ENCODE data around the gene AGK.
A peak's percentile ranks its signal among the peaks of the same experiment; 100 is the strongest.

AGK gene

DNA sequence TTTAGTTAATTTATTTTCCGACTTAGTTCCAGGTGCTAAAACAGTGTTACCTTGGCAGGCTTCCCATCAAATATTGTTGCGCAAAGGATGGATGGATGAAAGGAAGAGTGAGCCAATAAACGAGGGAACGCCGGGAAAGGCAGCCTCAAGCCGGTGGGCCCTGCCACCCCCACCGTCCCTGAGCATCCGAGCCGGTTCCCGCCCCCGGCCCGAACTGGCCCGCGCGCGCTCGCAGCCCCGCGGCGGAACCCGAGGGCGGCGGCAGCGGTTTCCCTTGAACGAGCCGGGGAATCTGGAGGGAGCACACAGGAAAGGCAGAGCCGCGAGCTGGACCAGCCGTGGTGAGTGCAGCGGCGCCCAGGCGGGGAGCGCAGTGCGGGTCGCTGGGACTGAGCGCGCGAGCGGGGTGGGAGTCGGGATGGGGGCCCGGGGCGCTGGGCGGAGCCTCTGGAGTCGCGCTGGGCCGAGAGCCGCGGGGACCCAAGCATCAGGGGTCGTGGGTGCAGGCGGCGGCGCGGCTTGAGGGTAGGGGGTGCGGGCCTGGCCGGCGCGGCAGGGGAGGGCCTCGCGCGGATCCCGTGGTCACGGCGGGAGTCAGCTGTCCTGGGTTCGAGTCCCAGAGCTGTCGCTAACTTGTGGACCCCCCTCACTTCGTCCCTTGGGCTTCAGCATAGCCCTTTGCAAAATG, at the start of gene AGK:
Gene AGK (plus strand): TSS at position 317 of the 688 bp plus-strand sequence. CDS start 4,057 bp downstream, outside the sequence.
- peak; percentile 39 for DNase-seq (ENCODE audit: low read depth)
- H3K4me3 ChIP-seq (ENCODE audit: low read depth, low read length), result peak within 1 kb of the TSS; percentile 71

- no peak for DNase-seq (ENCODE audit: low read depth)
- no peak overlapping the region for H3K4me3 ChIP-seq (ENCODE audit: low read depth, low read length)
Measured at GRCh38 chr7:141501451-141501850, 49.8 kb upstream of the AGK start.

DNA sequence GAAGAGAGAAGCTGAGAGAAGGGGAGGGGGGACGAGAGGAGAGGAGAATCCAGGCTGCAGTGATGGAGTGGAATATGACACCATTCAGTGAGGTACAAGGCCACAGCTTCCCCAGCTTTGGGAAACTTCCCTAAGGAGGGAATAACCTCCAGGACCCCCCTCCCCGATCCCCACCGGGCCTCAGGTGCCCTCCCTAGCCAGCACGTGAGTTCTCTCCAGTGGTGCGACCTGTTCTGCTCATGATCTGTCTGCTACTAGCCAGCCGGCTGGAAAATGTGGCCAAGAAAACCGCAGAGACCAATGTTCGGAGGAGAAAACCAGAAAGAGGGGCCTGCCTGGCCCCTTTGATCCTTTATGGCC, 39.9 kb upstream of the AGK start:
- DNase-seq (ENCODE audit: low read depth), result no peak
- no peak overlapping the region for H3K4me3 ChIP-seq (ENCODE audit: low read depth, low read length)

- H3K4me3 ChIP-seq (ENCODE audit: low read depth, low read length), result peak overlapping the region; percentile 25
- no peak for DNase-seq (ENCODE audit: low read depth)
Measured at GRCh38 chr7:141511676-141512396, 39.4 kb upstream of the AGK start.

GRCh38 chr7:141512597-141512996, 38.6 kb upstream of the AGK start:
- DNase-seq (ENCODE audit: low read depth), result no peak
- no peak overlapping the region for H3K4me3 ChIP-seq (ENCODE audit: low read depth, low read length)

GRCh38 chr7:141513720-141514119, 37.5 kb upstream of the AGK start:
- DNase-seq (ENCODE audit: low read depth), result no peak
- no peak overlapping the region for H3K4me3 ChIP-seq (ENCODE audit: low read depth, low read length)

GRCh38 chr7:141515941-141516340, 35.3 kb upstream of the AGK start:
- H3K4me3 ChIP-seq (ENCODE audit: low read depth, low read length), result no peak overlapping the region
- no peak for DNase-seq (ENCODE audit: low read depth)

DNA sequence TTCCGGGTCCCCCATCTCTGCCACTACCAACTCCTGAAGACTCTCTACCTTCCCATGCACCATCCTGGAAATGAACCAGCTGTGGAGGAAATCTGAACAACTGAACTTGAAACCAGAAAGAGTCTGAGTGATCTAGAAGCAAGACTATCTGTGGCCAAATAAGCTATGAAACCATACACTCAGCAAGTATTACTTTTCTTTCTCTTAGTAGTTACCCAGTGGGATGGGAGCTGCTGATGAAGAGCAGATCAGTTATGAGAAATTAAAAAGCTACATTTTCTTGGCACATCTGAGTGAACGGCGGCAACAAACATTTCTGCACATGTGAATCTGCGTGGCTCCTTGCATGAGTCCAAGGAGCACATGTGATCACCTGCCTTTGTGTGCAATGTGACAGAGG, 31.6 kb upstream of the AGK start:
- no peak for DNase-seq (ENCODE audit: low read depth)
- no peak overlapping the region for H3K4me3 ChIP-seq (ENCODE audit: low read depth, low read length)

DNA sequence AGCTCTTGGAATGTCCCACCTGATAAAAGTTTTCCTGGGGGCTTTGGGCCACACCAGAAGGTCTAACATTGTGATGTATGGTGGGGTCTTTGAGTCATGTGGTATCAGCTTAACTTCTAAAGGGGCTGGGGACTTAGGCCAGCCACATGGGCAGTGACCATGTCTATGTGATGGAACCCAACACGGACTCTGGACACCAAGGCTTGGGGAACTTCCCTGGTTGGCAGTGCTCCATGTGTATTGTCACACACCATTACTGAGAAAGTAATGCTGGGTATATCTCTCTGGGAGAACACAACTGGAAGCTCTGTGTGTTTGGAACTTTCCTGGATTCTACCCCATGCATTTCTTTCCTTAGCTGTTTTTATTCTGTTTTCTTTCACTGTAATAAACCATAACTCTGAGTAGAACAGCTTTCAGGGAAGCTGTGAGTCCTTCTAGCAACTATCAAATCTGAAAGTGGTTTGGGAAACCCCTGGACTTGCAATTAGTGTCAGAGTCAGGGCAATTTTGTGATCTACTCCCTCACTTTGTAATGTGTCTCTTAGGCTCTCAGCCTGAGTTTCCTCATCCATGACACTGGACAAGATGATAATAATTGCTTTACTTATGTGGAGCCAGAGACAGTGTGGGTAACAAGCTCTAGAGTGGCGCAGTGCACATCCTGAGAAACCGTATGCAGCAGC, 28.4 kb upstream of the AGK start:
- no peak overlapping the region for H3K4me3 ChIP-seq (ENCODE audit: low read depth, low read length)
- no peak for DNase-seq (ENCODE audit: low read depth)

DNA sequence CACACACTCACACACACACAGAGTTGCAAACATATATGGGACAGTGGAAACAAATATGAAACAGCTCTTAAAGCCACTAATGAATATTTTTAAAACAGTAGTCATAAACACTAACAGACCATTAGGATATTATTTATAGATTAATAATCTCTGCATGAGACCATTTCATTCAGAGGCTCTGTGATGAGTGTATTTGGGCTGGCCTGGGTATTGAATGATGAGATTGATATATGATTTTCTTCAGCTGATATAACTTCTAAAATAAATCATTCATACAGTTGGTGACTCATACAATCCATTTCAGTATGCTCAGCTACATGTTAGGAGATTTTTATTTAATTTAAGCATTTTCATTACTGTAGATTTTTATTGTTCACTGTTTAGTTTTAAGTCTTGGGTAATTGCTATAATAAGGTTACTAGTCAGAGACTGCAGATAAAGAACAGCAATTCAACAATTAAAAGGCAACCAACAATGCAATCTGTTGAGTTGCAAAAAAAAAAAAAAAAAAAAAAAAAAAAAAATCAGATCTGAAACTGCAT, 25.2 kb upstream of the AGK start:
- no peak overlapping the region for H3K4me3 ChIP-seq (ENCODE audit: low read depth, low read length)
- DNase-seq (ENCODE audit: low read depth), result no peak

DNA sequence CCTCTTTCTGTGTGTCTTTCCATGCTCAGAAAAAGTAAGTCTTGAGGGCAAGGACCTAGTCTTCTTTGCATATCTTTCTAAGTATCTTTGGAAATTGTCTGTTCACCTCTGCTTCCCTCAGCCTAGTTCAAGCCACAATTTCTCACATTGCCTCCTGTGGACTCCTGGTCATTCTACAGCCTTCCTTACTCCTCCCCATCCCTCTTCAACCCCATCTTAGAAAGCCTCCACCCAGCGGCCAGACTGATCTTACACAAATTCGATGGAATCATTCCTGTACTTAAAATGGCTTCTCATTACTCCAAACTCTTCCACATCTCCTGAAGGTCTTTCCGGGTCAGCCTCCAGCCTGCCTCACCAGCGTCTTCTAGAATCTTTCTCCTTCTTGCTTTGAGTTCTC, 24.1 kb upstream of the AGK start:
- H3K4me3 ChIP-seq (ENCODE audit: low read depth, low read length), result no peak overlapping the region
- no peak for DNase-seq (ENCODE audit: low read depth)

- H3K4me3 ChIP-seq (ENCODE audit: low read depth, low read length), result no peak overlapping the region
- no peak for DNase-seq (ENCODE audit: low read depth)
Measured at GRCh38 chr7:141528399-141528798, 22.8 kb upstream of the AGK start.

- no peak overlapping the region for H3K4me3 ChIP-seq (ENCODE audit: low read depth, low read length)
- DNase-seq (ENCODE audit: low read depth), result peak; percentile 35
Measured at GRCh38 chr7:141533149-141533949, 17.9 kb upstream of the AGK start.

GRCh38 chr7:141534757-141535737, 16.2 kb upstream of the AGK start:
- DNase-seq (ENCODE audit: low read depth), result no peak

GRCh38 chr7:141537906-141538305, 13.3 kb upstream of the AGK start:
- no peak for DNase-seq (ENCODE audit: low read depth)

More at GRCh38 chr7:141534757-141535737, 16.2 kb upstream of the AGK start:
- H3K4me3 ChIP-seq (ENCODE audit: low read depth, low read length), result no peak overlapping the region

DNA sequence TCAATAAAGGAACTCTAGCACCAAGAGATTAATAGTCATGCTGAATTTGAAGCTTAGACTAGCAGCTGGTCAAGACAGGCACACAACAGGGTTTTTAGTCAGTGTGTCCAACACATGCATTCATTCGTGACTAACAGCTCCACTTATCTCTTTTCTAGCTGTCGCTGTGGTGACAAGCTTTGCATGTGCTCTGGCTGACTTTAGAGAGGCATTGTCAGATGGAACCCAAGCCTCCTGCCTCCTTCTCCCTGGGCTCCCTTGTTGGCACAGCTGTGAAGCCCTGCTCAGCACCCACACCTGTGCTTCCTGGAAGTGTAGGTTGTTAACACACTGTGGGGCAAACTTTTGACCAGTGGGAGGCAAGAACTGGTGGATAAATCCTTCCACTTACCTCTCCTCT, 9.8 kb upstream of the AGK start:
- no peak overlapping the region for H3K4me3 ChIP-seq (ENCODE audit: low read depth, low read length)
- no peak for DNase-seq (ENCODE audit: low read depth)

More at GRCh38 chr7:141537906-141538305, 13.3 kb upstream of the AGK start:
- no peak overlapping the region for H3K4me3 ChIP-seq (ENCODE audit: low read depth, low read length)

- no peak for DNase-seq (ENCODE audit: low read depth)
Measured at GRCh38 chr7:141544831-141545230, 6.4 kb upstream of the AGK start.

GRCh38 chr7:141549582-141549981, 1.6 kb upstream of the AGK start:
- no peak for DNase-seq (ENCODE audit: low read depth)

More at GRCh38 chr7:141544831-141545230, 6.4 kb upstream of the AGK start:
- no peak overlapping the region for H3K4me3 ChIP-seq (ENCODE audit: low read depth, low read length)

More at GRCh38 chr7:141549582-141549981, 1.6 kb upstream of the AGK start:
- no peak overlapping the region for H3K4me3 ChIP-seq (ENCODE audit: low read depth, low read length)
